KMS-11 (cell line): Measurements from ENCODE around the gene GVQW3.

ENCODE experiments used
- H2AFZ ChIP-seq: fragments of 200-600 bp; sonication (generic); 2 replicates; pipeline ENCODE4 v1.6.1; 2016; ENCODE audit warnings: antibody characterized with exemption, mixed run types, low read depth
- H3K27ac ChIP-seq: fragments of 200-600 bp; sonication (generic); 2 replicates; pipeline ENCODE4 v1.6.1; 2016; ENCODE audit warnings: mild to moderate bottlenecking, mixed run types
- H3K27me3 ChIP-seq: fragments of 200-600 bp; sonication (generic); 2 replicates; pipeline ENCODE4 v1.6.1; 2017; ENCODE audit warnings: mild to moderate bottlenecking, low read depth, mixed run types, moderate library complexity; ENCODE audit not compliant: insufficient read depth
- H3K36me3 ChIP-seq: fragments of 200-600 bp; sonication (generic); 2 replicates; pipeline ENCODE4 v1.6.1; 2017; ENCODE audit warnings: mild to moderate bottlenecking, mixed run types; ENCODE audit not compliant: insufficient read depth
- H3K4me1 ChIP-seq: fragments of 200-600 bp; sonication (generic); 2 replicates; pipeline ENCODE4 v1.6.1; 2016; ENCODE audit warnings: mild to moderate bottlenecking, low read depth, mixed run types; ENCODE audit not compliant: poor library complexity, severe bottlenecking
- H3K4me2 ChIP-seq: fragments of 200-600 bp; sonication (generic); 2 replicates; pipeline ENCODE4 v1.7.0; 2016; ENCODE audit warnings: mild to moderate bottlenecking, mixed run types
- H3K4me3 ChIP-seq: fragments of 200-600 bp; sonication (generic); IDR thresholded peaks from 2 replicates; pipeline ENCODE4 v1.6.1; 2017; ENCODE audit warnings: low read depth, low read length, mixed read lengths; ENCODE audit not compliant: insufficient read depth
- H3K79me2 ChIP-seq: fragments of 200-600 bp; sonication (generic); 2 replicates; pipeline ENCODE4 v1.6.1; 2016; ENCODE audit warnings: low read depth, mixed run types; ENCODE audit not compliant: insufficient read depth
- H3K9ac ChIP-seq: fragments of 200-600 bp; sonication (generic); 2 replicates; pipeline ENCODE4 v1.6.1; 2016; ENCODE audit warnings: mild to moderate bottlenecking, mixed run types
- H4K20me1 ChIP-seq: fragments of 200-600 bp; sonication (generic); 2 replicates; pipeline ENCODE4 v1.6.1; 2016; ENCODE audit warnings: mild to moderate bottlenecking, mixed run types; ENCODE audit not compliant: insufficient read depth
- CTCF ChIP-seq: fragments of 200-600 bp; sonication (generic); conservative IDR thresholded peaks from 2 replicates; pipeline ENCODE4 v1.6.1; 2017; ENCODE audit warnings: low read depth, mild to moderate bottlenecking, antibody characterized with exemption, low read length, moderate library complexity, mixed read lengths

Gene GVQW3

GRCh38 chr11:76453248-76453647, 72.1 kb downstream of the GVQW3 start:
- Histone ChIP-seq H3K27me3 (no peaks in the 10 kb centered on the region), H3K4me2 (no peak overlapping the region), H3K79me2 (no peaks in the 10 kb centered on the region; the same call in 1 of the 2 replicates), H3K9ac (no peak overlapping the region), H3K27ac (no peak overlapping the region), H3K36me3 (no peaks in the 10 kb centered on the region), H3K4me1 (no peaks in the 10 kb centered on the region), H4K20me1 (no peaks in the 10 kb centered on the region), H2AFZ (no peak overlapping the region), H3K4me3 (no peak overlapping the region)
- no peak for TF ChIP-seq CTCF

DNA sequence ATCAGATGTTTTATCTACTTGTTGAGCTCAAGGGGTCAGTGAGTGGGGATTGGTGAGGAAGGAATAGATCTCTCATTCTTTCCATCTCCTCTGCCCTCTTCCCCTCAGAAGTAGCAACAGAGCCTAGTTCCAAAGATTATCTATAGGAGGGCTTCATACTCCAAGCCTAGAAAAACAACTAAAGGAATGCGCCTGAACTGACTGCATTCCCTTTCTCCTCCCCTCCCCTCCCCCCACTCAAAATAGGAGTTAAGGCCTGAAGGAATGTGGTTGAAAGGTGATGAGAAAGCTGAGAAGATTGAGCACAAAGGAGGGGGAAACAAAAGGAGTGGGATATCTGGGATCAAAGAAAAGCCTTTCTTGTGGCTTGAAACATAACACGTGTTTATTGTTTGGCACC, 74.2 kb downstream of the GVQW3 start:
- Histone ChIP-seq H3K36me3 (no peaks in the 10 kb centered on the region), H3K4me1 (no peaks in the 10 kb centered on the region), H3K27ac (no peak overlapping the region), H3K4me3 (no peak overlapping the region), H3K9ac (no peak overlapping the region), H3K79me2 (no peaks in the 10 kb centered on the region; the same call in 1 of the 2 replicates), H4K20me1 (no peaks in the 10 kb centered on the region), H3K4me2 (no peak overlapping the region), H3K27me3 (no peaks in the 10 kb centered on the region), H2AFZ (no peak overlapping the region)
- TF ChIP-seq CTCF = no peak

DNA sequence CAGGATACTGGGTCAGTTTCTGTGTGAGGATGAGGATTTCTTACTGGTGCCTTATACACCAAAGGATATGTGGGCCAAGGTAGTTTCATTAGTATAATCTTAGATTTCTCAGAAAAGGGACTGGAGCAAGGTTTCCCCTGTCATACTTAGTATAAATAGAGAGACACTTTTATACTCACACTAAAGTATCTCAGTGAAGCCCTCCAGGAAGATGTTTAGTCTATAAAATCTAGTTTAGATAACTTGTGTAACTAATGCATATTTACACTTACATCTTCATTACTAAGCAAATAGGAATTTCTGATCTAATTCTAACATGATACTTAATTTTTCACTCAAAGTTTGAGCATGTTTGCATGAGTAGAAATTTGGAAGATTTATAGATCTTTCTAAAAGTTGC, 74.8 kb downstream of the GVQW3 start:
- no peaks in the 10 kb centered on the region for H3K27me3 ChIP-seq
- no peaks in the 10 kb centered on the region for H3K36me3 ChIP-seq
- H3K79me2 ChIP-seq = no peaks in the 10 kb centered on the region
- no peak overlapping the region for H3K4me3 ChIP-seq
- no peak overlapping the region for H3K27ac ChIP-seq
- no peak for TF ChIP-seq CTCF
- no peak overlapping the region for H3K4me2 ChIP-seq
- H3K4me1 ChIP-seq = no peaks in the 10 kb centered on the region
- H4K20me1 ChIP-seq = no peaks in the 10 kb centered on the region
- H2AFZ ChIP-seq = no peak overlapping the region
- no peak overlapping the region for H3K9ac ChIP-seq

GRCh38 chr11:76456571-76456970, 75.4 kb downstream of the GVQW3 start:
- H3K36me3 ChIP-seq = no peaks in the 10 kb centered on the region
- H3K79me2 ChIP-seq = no peaks in the 10 kb centered on the region
- H3K4me3 ChIP-seq = no peak overlapping the region
- no peaks in the 10 kb centered on the region for H3K4me1 ChIP-seq
- no peak overlapping the region for H2AFZ ChIP-seq
- no peak overlapping the region for H3K4me2 ChIP-seq
- no peak for TF ChIP-seq CTCF
- no peaks in the 10 kb centered on the region for H3K27me3 ChIP-seq
- H3K9ac ChIP-seq = no peak overlapping the region
- H4K20me1 ChIP-seq = no peaks in the 10 kb centered on the region
- H3K27ac ChIP-seq = no peak overlapping the region
